HG03469 (cell line): ENCODE measurements around the gene HBE1.
"Not testable (repeated sequence)": the region's sequence is repeated elsewhere in the genome, so short reads cannot be mapped to it uniquely, and the experiment has no call there.

Experiments used
- ATAC-seq: cut with Tn5 transposase; IDR thresholded peaks from one replicate; pipeline ENCODE4 v1.9.1; 2021; ENCODE audit warnings: mild to moderate bottlenecking, moderate library complexity, moderate number of reproducible peaks; ENCODE audit not compliant: unreplicated experiment

HBE1 gene

GRCh38 chr11:5254023-5254422, 15.7 kb downstream of the HBE1 start:
- not testable (repeated sequence) for ATAC-seq

GRCh38 chr11:5253440-5253839, 16.3 kb downstream of the HBE1 start:
- not testable (repeated sequence) for ATAC-seq

- no peak for ATAC-seq
Observed at GRCh38 chr11:5252919-5253265, 16.9 kb downstream of the HBE1 start.

GRCh38 chr11:5252192-5252918, 17.4 kb downstream of the HBE1 start:
- no peak for ATAC-seq

GRCh38 chr11:5251746-5252145, 18.0 kb downstream of the HBE1 start:
- ATAC-seq: no peak

GRCh38 chr11:5250543-5251204, 19.1 kb downstream of the HBE1 start:
- no peak for ATAC-seq

GRCh38 chr11:5249807-5250396, 19.8 kb downstream of the HBE1 start, which contains the start of gene HBG1:
TSS of gene HBG1 (minus strand) at chr11:5249857. CDS start at chr11:5249804, 53 bp downstream.
- ATAC-seq: not testable (repeated sequence)

GRCh38 chr11:5248498-5248897, 21.2 kb downstream of the HBE1 start:
- not testable (repeated sequence) for ATAC-seq

- no peak for ATAC-seq
Observed at GRCh38 chr11:5247472-5248192, 22.1 kb downstream of the HBE1 start.

- ATAC-seq: no peak
Observed at GRCh38 chr11:5246772-5247471, 22.8 kb downstream of the HBE1 start.

- no peak for ATAC-seq
Observed at GRCh38 chr11:5245155-5245554, 24.6 kb downstream of the HBE1 start.

GRCh38 chr11:5243816-5244180, 25.9 kb downstream of the HBE1 start:
- no peak for ATAC-seq

- no peak for ATAC-seq
Observed at GRCh38 chr11:5242933-5243815, 26.6 kb downstream of the HBE1 start.

- no peak for ATAC-seq
Observed at GRCh38 chr11:5242208-5242607, 27.5 kb downstream of the HBE1 start.

- no peak for ATAC-seq
Observed at GRCh38 chr11:5241458-5241857, 28.3 kb downstream of the HBE1 start.

- ATAC-seq: no peak
Observed at GRCh38 chr11:5240458-5240857, 29.3 kb downstream of the HBE1 start.

GRCh38 chr11:5240056-5240455, 29.7 kb downstream of the HBE1 start:
- ATAC-seq: no peak

GRCh38 chr11:5239046-5239445, 30.7 kb downstream of the HBE1 start:
- no peak for ATAC-seq

GRCh38 chr11:5238486-5238885, 31.3 kb downstream of the HBE1 start:
- no peak for ATAC-seq

GRCh38 chr11:5237420-5237819, 32.3 kb downstream of the HBE1 start:
- ATAC-seq: no peak
